Left renal pelvis (tissue), 4 donors: ENCODE measurements around the gene NUP153. TPM values are rescaled to one million over a fixed set of nuclear protein-coding genes. Genes with fewer than 3 reads are reported as not detected.
"Not testable (repeated sequence)": the region's sequence is repeated elsewhere in the genome, so short reads cannot be mapped to it uniquely, and the experiment has no call there.

Experiments used
- DNase-seq, 4 donors: peaks; one replicate each; pipeline ENCODE4 v3.0.0-alpha.2; 2013; ENCODE audit warnings: low read depth in 4 of 4, low spot score in 3 of 4
- polyA plus RNA-seq, 4 donors: library from polyadenylated mRNA; unstranded; fragments of 120-200 nt; gene quantifications; one replicate each; pipeline ENCODE4 v1.2.1, GENCODE V29; 2013; ENCODE audit not compliant: insufficient read length in 4 of 4

Gene NUP153
- polyA plus RNA-seq, 4 donors = 46.4 to 61.9 (median 55.2) TPM

DNA sequence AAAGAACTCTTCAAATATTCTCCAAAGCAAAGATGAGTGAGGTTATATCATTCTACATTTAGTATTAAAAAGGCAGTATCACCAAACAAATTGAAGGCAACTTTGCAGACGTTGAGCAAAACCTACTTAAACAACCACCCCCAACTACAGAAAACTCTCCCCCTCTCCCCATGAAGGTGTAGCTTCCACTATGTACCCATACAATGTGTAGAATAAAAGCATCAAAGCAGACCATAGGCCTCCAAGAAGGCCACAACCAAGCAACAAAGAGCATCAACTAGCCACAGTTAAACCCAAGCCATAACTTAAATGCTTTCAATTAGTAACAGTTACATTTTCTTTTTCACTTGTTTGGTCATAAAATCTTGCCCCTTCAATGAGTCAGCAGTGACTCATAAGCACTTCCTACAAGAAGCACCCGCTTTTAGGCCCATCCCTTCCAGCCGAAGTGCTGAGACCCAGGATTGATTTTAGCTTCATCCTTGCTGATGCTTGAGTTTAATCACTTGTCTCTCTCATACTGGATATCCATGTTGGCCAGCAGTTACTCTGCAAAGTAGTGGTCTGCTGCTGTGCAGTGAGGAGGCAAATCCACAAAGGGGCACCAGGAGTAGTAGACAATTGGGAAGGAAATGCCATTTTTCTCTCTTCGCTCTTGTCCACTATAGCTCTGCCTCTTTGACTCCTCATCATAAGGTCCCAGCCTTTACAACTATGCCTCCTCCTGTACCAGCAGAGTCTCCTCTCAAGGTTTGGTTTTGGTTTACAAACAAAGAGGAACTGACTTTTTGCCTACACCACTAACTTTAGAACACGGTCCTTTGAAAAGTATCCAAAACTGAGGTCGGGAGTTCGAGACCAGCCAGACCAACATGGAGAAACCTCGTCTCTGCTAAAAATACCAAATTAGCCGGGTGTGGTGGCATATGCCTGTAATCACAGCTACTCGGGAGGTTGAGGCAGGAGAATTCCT is 8.4 kb upstream of the NUP153 start:
- DNase-seq = no peak

DNA sequence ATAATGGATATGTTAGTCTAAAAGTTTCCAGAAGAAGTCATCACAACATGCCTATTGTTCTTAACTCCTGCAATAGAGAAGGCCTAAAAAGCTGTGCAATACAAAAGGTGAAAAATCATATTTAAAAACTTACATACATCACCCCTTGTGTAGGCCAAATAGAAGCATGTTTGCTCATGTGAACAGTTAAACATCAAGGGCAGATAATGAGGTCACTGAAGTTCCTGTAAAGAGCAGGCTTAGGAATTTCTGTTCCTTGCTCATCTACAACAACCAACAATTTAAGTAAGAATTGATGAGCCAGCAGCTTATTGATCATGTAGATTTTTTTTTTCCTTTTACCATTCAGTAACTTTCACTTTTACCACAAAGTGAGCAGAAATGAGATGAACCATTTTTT is 7.5 kb upstream of the NUP153 start:
- DNase-seq = no peak

DNA sequence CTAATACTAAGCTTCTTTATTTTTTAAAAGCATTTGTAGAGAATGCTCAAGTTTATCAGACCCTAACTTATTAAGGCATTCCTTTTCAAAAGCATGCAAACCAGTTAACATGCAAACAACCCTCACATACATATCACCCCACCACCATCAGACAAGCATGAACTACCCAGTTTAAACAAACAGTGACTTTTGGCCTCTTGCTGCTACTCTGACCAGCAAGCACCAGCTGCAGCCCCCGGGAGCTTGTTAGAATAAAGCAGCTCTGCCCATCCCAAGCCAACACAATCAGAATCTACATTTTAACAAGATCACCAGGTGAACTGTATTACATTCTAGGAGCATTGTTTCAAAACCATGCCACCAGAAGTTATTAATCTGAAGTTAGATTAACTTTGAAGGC is 5.9 kb upstream of the NUP153 start:
- DNase-seq = no peak

DNA sequence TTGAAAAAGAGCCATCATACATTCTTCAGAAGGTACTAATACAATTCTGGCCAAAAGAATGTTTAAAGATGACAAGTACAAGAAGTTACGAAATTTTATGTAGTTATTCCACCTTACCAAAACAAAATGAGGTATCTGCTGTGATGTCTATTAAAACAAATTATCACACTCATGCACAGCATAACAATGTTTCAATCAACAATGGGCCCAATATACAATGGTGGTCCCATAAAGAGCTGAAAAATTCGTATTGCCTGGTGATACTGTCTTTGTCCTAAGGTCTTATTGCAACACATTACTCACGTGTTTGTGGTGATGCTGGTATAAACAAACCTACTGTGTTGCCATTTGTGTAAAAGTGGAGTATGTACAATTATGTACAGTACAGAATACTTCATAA is 3.6 kb upstream of the NUP153 start:
- DNase-seq = no peak

DNA sequence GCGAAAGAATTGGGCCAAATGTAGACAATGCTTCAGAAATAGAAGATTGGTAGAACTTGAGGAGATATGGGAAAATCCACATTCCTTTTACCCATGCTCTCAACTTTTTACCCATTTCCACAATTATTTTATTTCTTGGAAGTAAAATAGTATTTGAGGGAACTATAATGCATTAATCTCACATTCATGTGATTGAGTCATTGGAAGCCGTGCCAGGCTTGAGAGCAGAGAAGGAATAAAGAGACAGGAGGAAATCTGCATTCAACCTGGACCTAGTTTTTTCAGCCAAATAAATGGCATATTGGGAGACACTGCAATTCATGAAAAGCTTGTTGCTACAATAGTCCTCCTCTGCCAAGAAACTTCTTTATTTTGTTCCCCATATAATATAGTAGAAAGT is 2.8 kb upstream of the NUP153 start:
- DNase-seq = no peak

DNA sequence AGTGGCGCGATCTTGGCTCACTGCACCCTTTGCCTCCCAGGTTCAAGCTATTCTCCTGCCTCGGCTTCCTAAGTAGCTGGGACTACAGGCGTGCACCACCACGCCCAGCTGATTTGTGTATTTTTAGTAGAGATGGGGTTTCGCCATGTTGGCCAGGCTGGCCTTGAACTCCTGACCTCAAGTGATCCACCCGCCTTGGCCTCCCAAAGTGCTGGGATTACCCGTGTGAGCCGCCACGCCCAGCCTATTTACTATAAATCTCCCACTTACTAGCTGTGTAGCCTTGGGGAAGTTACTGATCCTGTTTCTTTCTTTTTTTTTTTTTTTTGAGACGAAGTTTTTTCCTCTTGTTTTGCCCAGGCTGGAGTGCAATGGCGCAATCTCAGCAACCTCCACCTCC is 1.3 kb upstream of the NUP153 start:
- DNase-seq = not testable (repeated sequence)

DNA sequence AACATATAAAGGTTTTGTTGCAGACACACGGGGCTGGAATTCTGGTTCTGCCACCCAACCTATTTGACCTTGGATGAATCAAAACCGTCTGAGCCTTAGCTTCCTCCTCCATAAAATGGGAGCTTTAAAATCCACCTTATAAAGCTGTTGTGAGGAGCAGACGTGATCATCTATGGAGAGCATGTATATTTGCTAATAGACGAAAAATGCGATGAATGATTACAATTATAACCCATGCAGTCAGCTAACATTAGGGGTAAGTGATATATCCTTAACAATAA is 586 bp upstream of the NUP153 start:
- DNase-seq = no peak

DNA sequence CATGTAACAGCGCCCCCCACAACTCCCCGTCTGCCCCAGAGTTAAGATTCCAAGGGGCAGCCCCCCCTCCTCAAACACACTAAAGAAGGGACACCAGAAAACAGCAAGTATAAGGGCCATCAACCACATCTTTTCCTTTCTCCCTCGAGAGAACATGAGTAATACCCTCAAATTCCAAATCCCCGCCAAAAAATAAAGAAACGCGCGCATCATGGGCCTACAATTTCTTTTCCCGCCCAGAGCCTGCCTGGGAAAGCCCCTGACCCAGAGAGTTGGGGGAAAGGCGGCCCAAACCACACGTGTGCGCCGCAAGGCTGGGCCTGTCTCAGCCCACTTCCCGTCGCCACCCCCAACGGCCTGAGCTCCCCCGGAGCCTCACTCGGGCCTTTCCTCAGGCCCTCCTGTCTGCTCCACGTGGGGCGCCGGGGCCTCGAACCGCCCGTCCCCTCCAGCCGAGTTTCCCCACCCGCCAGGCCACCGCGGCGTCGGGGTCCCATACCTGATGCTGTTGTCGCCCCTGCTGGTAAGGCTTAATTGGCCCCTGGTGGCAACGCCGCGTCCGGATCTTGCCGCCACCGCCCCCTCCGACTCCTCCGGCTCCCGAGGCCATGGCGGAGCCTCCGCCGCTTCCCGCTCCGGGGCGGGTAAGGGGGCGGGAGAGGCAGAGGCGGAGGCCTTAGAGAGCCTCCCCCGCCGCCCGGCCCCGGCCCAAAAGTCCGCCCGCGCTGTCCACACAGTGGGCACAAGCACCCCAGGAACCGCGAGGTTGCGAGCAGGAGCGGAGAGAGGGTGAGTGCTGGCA is 746 bp downstream of the NUP153 start:
- DNase-seq = peak in 3 of 4 donors; percentile 39 to 43 (median 39)

DNA sequence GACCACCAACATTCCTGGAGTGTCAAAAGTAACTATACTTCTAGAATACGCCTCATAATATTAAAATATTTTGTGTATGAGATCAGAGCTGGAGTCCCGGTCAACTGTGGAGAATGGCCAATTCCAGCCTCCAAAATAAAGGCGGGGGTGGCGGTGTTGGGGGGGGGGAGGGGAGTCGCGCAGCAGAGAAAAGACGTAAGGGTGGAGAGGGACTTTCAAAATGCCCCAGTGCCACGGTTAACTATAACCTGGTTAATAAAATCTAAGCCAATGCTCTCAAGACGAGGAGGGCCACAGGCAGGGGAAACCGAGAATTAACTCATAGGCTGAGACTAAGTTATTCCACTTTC is 1.3 kb downstream of the NUP153 start:
- peak in 2 of 4 donors; percentile 24 to 36 for DNase-seq

DNA sequence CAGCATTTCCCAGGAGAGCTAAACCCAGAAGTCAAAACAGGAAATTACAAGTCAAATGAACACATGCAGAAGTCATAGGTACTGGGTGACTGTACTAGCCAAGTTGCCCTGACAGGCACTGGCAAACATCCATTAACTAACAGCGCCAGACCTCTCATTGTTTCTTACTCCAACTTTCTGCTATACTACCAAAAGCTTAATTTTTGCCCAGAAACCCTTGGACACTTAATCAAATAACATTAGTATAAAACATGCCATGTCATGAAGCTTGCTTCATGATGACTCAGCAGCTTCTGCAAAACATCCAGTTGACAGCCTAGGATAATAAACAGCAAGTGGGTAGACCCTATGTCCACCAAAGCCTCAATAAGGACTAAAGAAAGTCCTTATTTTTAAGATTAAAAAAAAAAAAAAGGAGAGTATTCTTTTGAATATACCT is 3.5 kb downstream of the NUP153 start:
- no peak for DNase-seq

DNA sequence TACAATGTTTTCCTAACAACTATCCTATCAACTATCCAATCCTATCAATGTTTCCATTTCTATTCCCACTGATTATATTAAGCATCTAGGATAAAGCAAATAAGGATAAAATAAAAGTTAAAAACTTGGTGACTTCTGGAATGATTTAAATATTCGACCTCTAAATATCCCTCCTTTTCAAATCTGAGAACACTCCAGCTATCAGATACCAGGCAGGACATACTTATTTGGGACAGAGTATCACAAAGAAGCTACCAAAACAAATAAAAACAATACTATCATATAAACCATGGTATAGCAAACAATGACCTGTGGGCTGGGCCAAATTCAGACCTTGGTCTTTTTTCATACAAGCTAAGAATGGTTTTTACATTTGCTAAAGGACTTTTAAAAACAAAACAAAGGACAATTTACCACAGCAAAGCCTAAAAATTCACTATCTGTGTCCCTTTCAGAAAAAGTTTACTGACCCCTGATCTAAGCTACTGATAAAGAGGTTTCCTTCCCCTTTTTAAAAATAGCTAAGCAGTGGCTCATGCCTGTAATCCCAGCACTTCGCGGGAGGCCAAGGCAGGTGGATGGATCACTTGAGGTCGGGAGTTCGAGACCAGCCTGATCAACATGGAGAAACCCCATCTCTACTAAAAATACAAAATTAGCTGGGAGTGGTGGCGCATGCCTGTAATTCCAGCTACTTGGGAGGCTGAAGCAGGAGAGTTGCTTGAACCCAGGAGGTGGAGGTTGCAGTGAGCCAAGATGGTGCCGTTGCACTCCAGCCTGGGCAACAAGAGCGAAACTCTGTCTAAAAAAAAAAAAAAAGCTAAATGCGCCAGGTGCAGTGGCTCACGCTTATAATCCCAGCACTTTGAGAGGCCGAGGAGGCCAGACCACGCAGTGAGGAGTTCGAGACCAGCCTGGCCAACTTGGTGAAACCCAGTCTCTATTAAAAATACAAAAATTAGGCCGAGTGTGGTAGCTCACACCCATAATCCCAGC is 6.0 kb downstream of the NUP153 start:
- no peak for DNase-seq

DNA sequence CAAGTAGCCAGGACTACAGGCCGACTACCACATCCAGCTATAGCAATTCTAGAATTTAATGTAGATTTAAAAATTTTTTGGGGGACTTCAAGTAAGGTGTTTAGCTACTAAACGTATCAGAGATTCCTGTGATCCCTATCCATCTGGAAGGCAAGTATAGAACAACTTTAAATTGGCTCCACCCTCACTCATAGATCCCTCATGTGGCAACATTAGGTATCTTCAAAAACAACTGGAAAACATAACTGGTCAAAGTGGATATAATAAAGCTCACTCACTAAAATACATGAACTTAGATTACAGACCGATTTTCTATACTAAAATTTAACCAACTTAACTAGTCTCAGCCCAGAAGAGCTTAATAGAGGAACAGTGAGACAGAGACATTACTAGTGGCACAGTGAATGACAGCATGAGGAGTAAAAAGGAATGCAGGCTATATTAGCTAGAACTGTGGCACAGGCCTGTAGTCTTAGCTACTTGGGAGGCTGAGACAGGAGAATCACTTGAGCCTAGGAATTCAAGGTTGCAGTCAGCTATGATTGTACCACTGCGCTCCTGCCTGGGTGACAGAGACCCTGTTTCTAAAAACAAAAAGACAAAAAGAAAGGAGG is 14.7 kb downstream of the NUP153 start:
- DNase-seq = no peak

DNA sequence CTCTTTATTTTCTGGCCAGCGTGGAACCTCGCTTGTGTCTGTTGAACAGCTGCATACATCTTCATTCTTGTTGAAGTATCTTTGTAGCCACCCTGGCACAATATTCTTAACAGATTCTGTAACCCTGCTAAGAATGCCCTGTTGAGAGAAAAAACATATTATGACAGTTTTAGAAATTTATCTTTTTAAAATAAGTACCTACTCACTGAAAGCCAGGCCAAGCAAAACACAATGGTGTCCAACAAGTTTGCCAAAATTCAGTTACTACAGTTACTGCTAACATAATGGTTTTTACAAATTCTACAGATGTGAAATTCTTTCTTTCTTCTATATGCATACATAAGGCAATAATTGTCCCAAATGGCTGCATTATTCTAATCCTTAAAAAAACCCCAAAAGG is 18.2 kb downstream of the NUP153 start:
- DNase-seq = no peak

DNA sequence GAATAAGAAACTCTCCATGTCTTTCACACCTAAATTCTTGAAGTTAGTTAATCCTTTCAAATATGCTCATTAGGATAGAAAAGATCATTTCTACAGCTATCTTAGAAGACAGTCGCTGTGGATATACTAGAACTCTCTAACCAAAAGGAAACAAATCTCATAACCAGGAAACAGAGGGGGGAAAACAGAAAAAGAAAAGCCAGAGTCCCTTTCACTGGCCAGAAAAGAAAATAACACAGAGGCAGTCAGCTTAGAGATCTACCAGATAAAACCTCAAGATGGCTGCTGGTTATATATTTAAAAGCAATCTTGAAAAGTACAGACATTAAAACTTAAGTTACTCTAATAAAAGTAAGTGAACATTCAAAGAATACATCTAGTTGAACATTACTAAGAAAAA is 19.6 kb downstream of the NUP153 start:
- DNase-seq = no peak

DNA sequence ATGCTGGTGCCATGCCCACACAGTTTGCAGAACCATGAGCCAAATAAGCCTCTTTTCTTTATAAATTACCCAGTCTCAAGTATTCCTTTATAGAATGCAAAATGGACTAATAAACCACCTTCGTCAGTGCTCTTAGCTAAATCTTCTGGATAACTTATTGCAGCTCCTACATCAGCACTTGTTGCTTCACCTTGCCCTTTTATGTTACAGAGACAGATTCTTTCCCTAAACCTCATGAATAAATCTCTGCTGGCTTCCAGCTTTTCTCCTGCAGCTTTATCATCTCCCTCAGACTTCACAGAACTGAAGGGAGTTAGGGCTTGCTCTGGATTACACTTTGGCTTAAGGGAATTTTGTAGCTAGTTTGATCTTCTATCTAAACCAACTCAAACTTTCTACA is 22.6 kb downstream of the NUP153 start:
- DNase-seq = no peak

DNA sequence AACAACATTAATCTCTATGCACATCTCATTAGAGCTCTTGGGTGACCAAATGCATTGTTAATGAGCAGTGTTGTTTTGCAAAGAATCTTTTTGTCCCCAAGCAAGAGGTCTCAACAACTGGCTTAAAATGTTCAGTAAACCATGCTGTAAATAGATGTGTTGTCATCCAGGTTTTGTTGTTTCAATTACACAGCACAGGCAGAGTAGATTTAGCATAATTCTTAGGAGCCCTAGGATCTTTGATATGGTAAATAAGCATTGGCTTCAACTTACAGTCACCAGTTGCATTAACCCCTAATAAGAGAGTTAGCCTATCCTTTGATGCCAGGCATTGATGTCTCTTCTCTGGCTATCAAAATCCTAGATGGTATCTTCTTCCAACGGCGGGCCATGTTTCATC is 23.3 kb downstream of the NUP153 start:
- no peak for DNase-seq

DNA sequence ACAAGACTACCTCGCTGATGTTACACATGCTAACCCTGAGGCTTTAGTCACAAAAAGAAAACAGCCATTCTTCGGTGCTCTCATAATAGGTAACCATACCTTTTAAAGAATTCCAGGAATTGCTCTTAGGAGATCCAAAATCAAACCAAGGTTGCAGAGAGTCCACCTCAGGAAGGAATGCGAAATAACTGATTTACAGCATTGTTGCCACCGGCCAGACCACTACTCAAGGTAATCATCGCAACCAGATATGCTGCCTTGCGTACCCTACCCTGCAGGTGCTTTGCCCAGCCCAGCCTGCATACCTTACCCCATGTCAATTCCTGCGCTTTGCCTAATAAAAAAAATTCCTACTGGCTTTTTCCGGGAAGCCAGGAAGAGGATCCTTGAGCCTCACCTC is 27.0 kb downstream of the NUP153 start:
- DNase-seq = no peak

DNA sequence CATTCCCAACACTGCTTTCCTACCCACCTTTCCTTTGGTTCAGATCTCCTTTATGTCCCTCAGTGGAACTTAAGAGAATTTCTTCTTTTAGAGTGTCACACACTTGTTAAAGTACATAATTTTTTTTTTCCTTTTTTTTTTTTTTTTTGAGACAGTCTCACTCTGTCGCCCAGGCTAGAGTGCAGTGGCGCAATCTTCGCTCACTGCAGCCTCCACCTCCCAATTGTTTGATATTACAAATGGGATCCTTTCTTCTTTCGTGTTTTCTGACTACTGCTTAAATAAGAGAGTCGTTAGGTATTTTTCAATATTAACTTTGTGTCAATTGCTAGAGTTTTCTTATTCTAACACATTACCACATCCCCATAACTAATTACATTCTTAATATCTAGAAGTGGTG is 29.1 kb downstream of the NUP153 start:
- no peak for DNase-seq

DNA sequence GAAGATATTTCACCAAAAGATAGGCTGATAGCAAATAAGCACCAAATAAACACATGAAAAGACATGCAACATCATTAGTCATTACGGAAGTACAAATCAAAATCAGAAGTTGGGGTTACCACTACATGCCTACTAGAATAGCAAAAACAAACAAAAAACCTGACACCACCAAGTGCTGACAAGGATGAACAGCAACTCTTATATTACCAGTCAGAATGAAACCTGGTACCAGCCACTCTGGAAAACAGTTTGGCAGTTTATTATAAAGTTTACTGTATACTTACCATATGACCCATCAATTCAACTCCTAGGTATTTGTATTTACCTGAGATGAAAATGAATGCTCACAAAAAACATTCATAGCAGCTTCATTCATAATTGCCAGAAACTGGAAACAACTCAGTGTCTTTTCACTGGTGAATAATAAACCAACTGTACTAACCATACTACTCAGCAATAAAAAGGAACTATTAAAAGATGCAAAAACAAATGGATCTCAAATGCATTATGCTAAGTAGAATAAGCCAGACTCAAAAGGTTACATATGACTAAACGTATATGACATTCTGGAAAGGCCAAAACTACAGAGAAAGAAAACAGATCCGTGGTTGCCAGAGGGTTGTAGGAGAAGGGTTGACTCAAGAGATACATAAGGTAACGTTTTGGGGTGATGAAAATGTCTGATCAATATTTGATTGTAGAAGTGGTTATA is 33.0 kb downstream of the NUP153 start:
- no peak for DNase-seq
